WTC11 (cell line): Measurements from ENCODE around the gene HVCN1. TPM values are rescaled to one million over a fixed set of nuclear protein-coding genes. Genes with fewer than 3 reads are reported as not detected.

Experiments used
- ATAC-seq: fragments of 200-7000 bp; cut with Tn5 transposase; 2 replicates; pipeline ENCODE4 v1.10.0; 2021; ENCODE audit warnings: mild to moderate bottlenecking, moderate library complexity
- CTCF ChIA-PET: fragments of 300-600 bp; sonication (Branson Sonifier 250); formaldehyde crosslinking; loops from one replicate; lab custom pipeline; 2021; ENCODE audit warnings: antibody characterized with exemption; lab: Charles Lee
- POLR2A ChIA-PET: fragments of 350-600 bp; sonication (Branson Sonifier 250); formaldehyde crosslinking; loops from one replicate; lab custom pipeline; 2021; ENCODE audit warnings: antibody characterized with exemption; lab: Charles Lee
- DNase-seq: peaks from one replicate; pipeline ENCODE4 v3.0.0; 2021; ENCODE audit warnings: low spot score
- H3K27ac Mint-ChIP-seq: 2 replicates; pipeline ENCODE4 v1.8.0; 2021; ENCODE audit warnings: mixed read lengths
- H3K27me3 Mint-ChIP-seq: 2 replicates; pipeline ENCODE4 v1.8.0; 2021; ENCODE audit warnings: low read depth, mild to moderate bottlenecking, moderate library complexity, mixed read lengths
- H3K36me3 Mint-ChIP-seq: 2 replicates; pipeline ENCODE4 v1.8.0; 2021; ENCODE audit warnings: mixed read lengths
- H3K4me1 Mint-ChIP-seq: 2 replicates; pipeline ENCODE4 v1.8.0; 2022; ENCODE audit warnings: mixed read lengths
- H3K4me3 Mint-ChIP-seq: 2 replicates; pipeline ENCODE4 v1.8.0; 2021; ENCODE audit warnings: mild to moderate bottlenecking, moderate library complexity, mixed read lengths
- H3K9me3 Mint-ChIP-seq: 2 replicates; pipeline ENCODE4 v1.8.0; 2021; ENCODE audit warnings: mixed read lengths
- AFF4 ChIP-seq: sonication (generic); formaldehyde crosslinking; IDR thresholded peaks from 2 replicates; pipeline ENCODE4 v1.8.1; 2023; ENCODE audit warnings: mild to moderate bottlenecking, missing genetic modification reagents, borderline replicate concordance
- AR ChIP-seq: fragments of 250-450 bp; sonication (Bioruptor Pico); IDR thresholded peaks from 2 replicates; pipeline ENCODE4 v1.9.0; 2021; ENCODE audit warnings: mild to moderate bottlenecking
- ATF1 ChIP-seq: sonication (generic); formaldehyde crosslinking; IDR thresholded peaks from 2 replicates; pipeline ENCODE4 v1.8.1; 2023; ENCODE audit warnings: mild to moderate bottlenecking, moderate library complexity, missing genetic modification reagents
- ATF3 ChIP-seq: sonication (generic); formaldehyde crosslinking; conservative IDR thresholded peaks from 2 replicates; pipeline ENCODE4 v1.8.1; 2022; ENCODE audit warnings: mild to moderate bottlenecking, missing genetic modification reagents
- CDX4 ChIP-seq: fragments of 250-450 bp; sonication (Bioruptor Pico); IDR thresholded peaks from 2 replicates; pipeline ENCODE4 v1.9.0; 2021; ENCODE audit warnings: moderate library complexity, mild to moderate bottlenecking, inconsistent platforms, borderline replicate concordance
- EMX1 ChIP-seq: fragments of 250-450 bp; sonication (Bioruptor Pico); IDR thresholded peaks from 2 replicates; pipeline ENCODE4 v1.8.0; 2021; ENCODE audit warnings: mild to moderate bottlenecking
- FOXK1 ChIP-seq: sonication (generic); formaldehyde crosslinking; IDR thresholded peaks from 2 replicates; pipeline ENCODE4 v1.8.0; 2022; ENCODE audit warnings: mild to moderate bottlenecking, moderate library complexity, missing genetic modification reagents
- GABPB1 ChIP-seq: sonication (generic); formaldehyde crosslinking; IDR thresholded peaks from 2 replicates; pipeline ENCODE4 v1.8.1; 2023; ENCODE audit warnings: mild to moderate bottlenecking, missing genetic modification reagents
- GRHL2 ChIP-seq: fragments of 250-450 bp; sonication (Bioruptor Pico); IDR thresholded peaks from 2 replicates; pipeline ENCODE4 v1.8.0; 2022; ENCODE audit warnings: mild to moderate bottlenecking, moderate library complexity; ENCODE audit not compliant: insufficient replicate concordance, severe bottlenecking
- HMGA2 ChIP-seq: fragments of 250-450 bp; sonication (Bioruptor Pico); IDR thresholded peaks from 2 replicates; pipeline ENCODE4 v1.4.0; 2021; ENCODE audit warnings: mild to moderate bottlenecking, moderate library complexity
- IRF2 ChIP-seq: sonication (generic); formaldehyde crosslinking; IDR thresholded peaks from 2 replicates; pipeline ENCODE4 v1.8.0; 2022; ENCODE audit warnings: low read depth, missing genetic modification reagents, borderline replicate concordance
- JAZF1 ChIP-seq: fragments of 250-450 bp; sonication (Bioruptor Pico); IDR thresholded peaks from 2 replicates; pipeline ENCODE4 v1.9.0; 2021; ENCODE audit warnings: moderate library complexity, mild to moderate bottlenecking, inconsistent platforms
- MXD4 ChIP-seq: fragments of 250-450 bp; sonication (Bioruptor Pico); IDR thresholded peaks from 2 replicates; pipeline ENCODE4 v1.8.0; 2021; ENCODE audit warnings: mild to moderate bottlenecking, moderate library complexity, borderline replicate concordance
- OVOL2 ChIP-seq: fragments of 250-450 bp; sonication (Bioruptor Pico); IDR thresholded peaks from 2 replicates; pipeline ENCODE4 v1.9.0; 2021; ENCODE audit warnings: mild to moderate bottlenecking, borderline replicate concordance
- PRRX2 ChIP-seq: fragments of 250-450 bp; sonication (Bioruptor Pico); IDR thresholded peaks from 2 replicates; pipeline ENCODE4 v1.8.0; 2021; ENCODE audit warnings: mild to moderate bottlenecking
- RELA ChIP-seq: sonication (generic); formaldehyde crosslinking; IDR thresholded peaks from 2 replicates; pipeline ENCODE4 v1.8.1; 2022; ENCODE audit warnings: missing genetic modification reagents, mild to moderate bottlenecking, borderline replicate concordance
- RORB ChIP-seq: fragments of 250-450 bp; sonication (Bioruptor Pico); IDR thresholded peaks from 2 replicates; pipeline ENCODE4 v1.9.0; 2021; ENCODE audit warnings: mild to moderate bottlenecking
- SP1 ChIP-seq: sonication (generic); formaldehyde crosslinking; conservative IDR thresholded peaks from 2 replicates; pipeline ENCODE4 v1.8.1; 2022; ENCODE audit warnings: missing genetic modification reagents
- TEAD1 ChIP-seq: sonication (generic); formaldehyde crosslinking; IDR thresholded peaks from 2 replicates; pipeline ENCODE4 v1.8.0; 2022; ENCODE audit warnings: mild to moderate bottlenecking, missing genetic modification reagents
- TEAD4 ChIP-seq: sonication (generic); formaldehyde crosslinking; IDR thresholded peaks from 2 replicates; pipeline ENCODE4 v1.8.0; 2022; ENCODE audit warnings: mild to moderate bottlenecking, missing genetic modification reagents
- ZNF138 ChIP-seq: sonication (generic); formaldehyde crosslinking; conservative IDR thresholded peaks from 2 replicates; pipeline ENCODE4 v1.8.1; 2022; ENCODE audit warnings: mild to moderate bottlenecking, moderate library complexity, missing genetic modification reagents
- ZNF317 ChIP-seq: sonication (generic); formaldehyde crosslinking; IDR thresholded peaks from 2 replicates; pipeline ENCODE4 v1.8.1; 2023; ENCODE audit warnings: low read depth, mild to moderate bottlenecking, moderate library complexity, missing genetic modification reagents, borderline replicate concordance
- total RNA-seq: library from RNA; stranded (reverse); gene quantifications from 3 replicates; pipeline ENCODE4 v1.2.3, GENCODE V29; 2021

The HVCN1 gene
- total RNA-seq, 1 experiment from 2014 or later: 5.7 TPM

GRCh38 chr12:110683888-110684287 is 5.0 kb downstream of the HVCN1 start:
- no peak overlapping the region for H3K4me3 Mint-ChIP-seq
- TF ChIP-seq ZNF317 (CRISPR knock-in tag): no peak
- TF ChIP-seq ATF3 (CRISPR knock-in tag): no peak
- TF ChIP-seq OVOL2 (CRISPR knock-in tag): no peak
- no peak for TF ChIP-seq AFF4
- no peak for TF ChIP-seq FOXK1
- TF ChIP-seq PRRX2 (CRISPR knock-in tag): no peak
- no peak for TF ChIP-seq JAZF1
- no peak for TF ChIP-seq IRF2 (CRISPR knock-in tag)
- ATAC-seq: no peak
- ChIA-PET CTCF (no interaction called here), POLR2A (no interaction called here)
- no peak for DNase-seq
- H3K27ac Mint-ChIP-seq: no peak overlapping the region
- peaks cover 8% of the 10 kb centered on the region for H3K4me1 Mint-ChIP-seq
- H3K27me3 Mint-ChIP-seq: peaks cover 32% of the 10 kb centered on the region
- H3K9me3 Mint-ChIP-seq: peaks cover 10% of the 10 kb centered on the region; the same call in 1 of the 2 replicates
- peaks cover 8% of the 10 kb centered on the region; the same call in 1 of the 2 replicates for H3K36me3 Mint-ChIP-seq

GRCh38 chr12:110680032-110680431 is 8.9 kb downstream of the HVCN1 start:
- no peak for TF ChIP-seq SP1 (CRISPR knock-in tag)
- TF ChIP-seq CDX4 (CRISPR knock-in tag): no peak
- no peak for TF ChIP-seq ATF1 (CRISPR knock-in tag)
- TF ChIP-seq ZNF138 (CRISPR knock-in tag): no peak
- TF ChIP-seq HMGA2: no peak
- ChIA-PET CTCF (interaction anchor here (1.2 kb wide), 1 partner anchor 25 kb away, joined by 3 read pairs; no protein-coding TSS in a partner anchor), POLR2A (no interaction called here)
- Mint-ChIP-seq H3K4me3 (no peak overlapping the region), H3K27me3 (peaks cover 2% of the 10 kb centered on the region; the same call in 1 of the 2 replicates), H3K9me3 (peaks cover 3% of the 10 kb centered on the region; the same call in 1 of the 2 replicates), H3K4me1 (peaks cover 3% of the 10 kb centered on the region), H3K36me3 (peaks cover 2% of the 10 kb centered on the region; the same call in 1 of the 2 replicates), H3K27ac (no peak overlapping the region)
- ATAC-seq (no peak), DNase-seq (no peak)

GRCh38 chr12:110679201-110679600 is 9.7 kb downstream of the HVCN1 start:
- ATAC-seq (no peak), DNase-seq (no peak)
- ChIA-PET POLR2A (interaction anchor here (0.6 kb wide), 1 partner anchor 199 kb away, joined by 5 read pairs; no protein-coding TSS in a partner anchor), CTCF (interaction anchor here (1.2 kb wide), 1 partner anchor 26 kb away, joined by 3 read pairs; no protein-coding TSS in a partner anchor)
- H3K27ac Mint-ChIP-seq: no peak overlapping the region
- no peaks in the 10 kb centered on the region for H3K27me3 Mint-ChIP-seq
- peaks cover 3% of the 10 kb centered on the region for H3K36me3 Mint-ChIP-seq
- peaks cover 3% of the 10 kb centered on the region for H3K4me1 Mint-ChIP-seq
- TF ChIP-seq TEAD4 (no peak), MXD4 (CRISPR knock-in tag) (no peak), GRHL2 (CRISPR knock-in tag) (no peak), GABPB1 (CRISPR knock-in tag) (no peak), EMX1 (CRISPR knock-in tag) (no peak), TEAD1 (no peak), RELA (no peak), AR (no peak), RORB (no peak)
- peaks cover 5% of the 10 kb centered on the region for H3K9me3 Mint-ChIP-seq
- H3K4me3 Mint-ChIP-seq: no peak overlapping the region
